Bronchial epithelial cell (primary cell): ENCODE measurements around the gene MYLIP. TPM values are rescaled to one million over a fixed set of nuclear protein-coding genes. Genes with fewer than 3 reads are reported as not detected.

Source experiments
- DNase-seq: peaks from one replicate; pipeline ENCODE4 v3.0.0-alpha.2; 2010; ENCODE audit warnings: low read depth
- FAIRE-seq: peaks from 2 replicates; lab custom pipeline; 2011; peaks lifted over from hg19 to GRCh38; lab: Jason Lieb, UNC
- H3K27me3 ChIP-seq: 2 replicates; pipeline ENCODE4 v1.5.1; 2011; ENCODE audit warnings: low read length; ENCODE audit not compliant: control insufficient read depth, insufficient read depth
- H3K36me3 ChIP-seq: 2 replicates; pipeline ENCODE4 v1.5.1; 2011; ENCODE audit warnings: low read length; ENCODE audit not compliant: control insufficient read depth, insufficient read depth
- H3K4me3 ChIP-seq: 2 replicates; pipeline ENCODE4 v1.5.1; 2011; ENCODE audit warnings: mild to moderate bottlenecking, low read depth, low read length, control low read depth
- total RNA-seq: library from RNA; depleted of rRNA; stranded (reverse); fragments of >200 nt; gene quantifications from 2 replicates; pipeline ENCODE4 v1.2.1, GENCODE V29; 2014
- TF ChIP-seq, protein P1 (sequence below): IDR thresholded peaks from 2 replicates; pipeline ENCODE4 v1.5.1; 2011; ENCODE audit warnings: mild to moderate bottlenecking, moderate library complexity, low read length, control low read depth, inconsistent platforms; ENCODE audit not compliant: insufficient read depth, severe bottlenecking

MYLIP gene
- total RNA-seq, 1 donor from 2014 or later, result 8.2 TPM

DNA sequence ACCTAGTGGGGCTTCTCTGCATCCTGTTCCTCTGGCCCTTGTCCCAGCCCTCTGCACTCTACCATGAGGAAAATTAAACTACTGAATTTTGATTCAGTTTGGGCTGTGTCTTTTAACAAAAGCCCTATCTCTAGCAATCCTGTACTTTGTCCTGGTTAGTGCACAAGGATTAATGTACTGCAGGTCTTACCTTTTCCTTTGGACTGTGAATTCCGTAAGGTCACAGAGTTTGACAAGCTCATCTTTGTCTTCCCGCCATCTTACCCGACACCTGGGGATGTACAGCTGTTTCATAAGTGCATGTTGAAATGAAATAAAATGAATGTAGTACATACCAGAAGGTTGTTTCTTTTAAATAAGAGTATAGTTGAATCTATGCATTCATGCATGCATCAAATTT lies 41.5 kb upstream of the MYLIP start:
- Histone ChIP-seq H3K27me3 (peaks cover 3% of the 10 kb centered on the region), H3K36me3 (no peaks in the 10 kb centered on the region), H3K4me3 (no peak overlapping the region)
- DNase-seq (no peak), FAIRE-seq (no peak)
- TF ChIP-seq, protein P1, sequence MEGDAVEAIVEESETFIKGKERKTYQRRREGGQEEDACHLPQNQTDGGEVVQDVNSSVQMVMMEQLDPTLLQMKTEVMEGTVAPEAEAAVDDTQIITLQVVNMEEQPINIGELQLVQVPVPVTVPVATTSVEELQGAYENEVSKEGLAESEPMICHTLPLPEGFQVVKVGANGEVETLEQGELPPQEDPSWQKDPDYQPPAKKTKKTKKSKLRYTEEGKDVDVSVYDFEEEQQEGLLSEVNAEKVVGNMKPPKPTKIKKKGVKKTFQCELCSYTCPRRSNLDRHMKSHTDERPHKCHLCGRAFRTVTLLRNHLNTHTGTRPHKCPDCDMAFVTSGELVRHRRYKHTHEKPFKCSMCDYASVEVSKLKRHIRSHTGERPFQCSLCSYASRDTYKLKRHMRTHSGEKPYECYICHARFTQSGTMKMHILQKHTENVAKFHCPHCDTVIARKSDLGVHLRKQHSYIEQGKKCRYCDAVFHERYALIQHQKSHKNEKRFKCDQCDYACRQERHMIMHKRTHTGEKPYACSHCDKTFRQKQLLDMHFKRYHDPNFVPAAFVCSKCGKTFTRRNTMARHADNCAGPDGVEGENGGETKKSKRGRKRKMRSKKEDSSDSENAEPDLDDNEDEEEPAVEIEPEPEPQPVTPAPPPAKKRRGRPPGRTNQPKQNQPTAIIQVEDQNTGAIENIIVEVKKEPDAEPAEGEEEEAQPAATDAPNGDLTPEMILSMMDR, result no peak

DNA sequence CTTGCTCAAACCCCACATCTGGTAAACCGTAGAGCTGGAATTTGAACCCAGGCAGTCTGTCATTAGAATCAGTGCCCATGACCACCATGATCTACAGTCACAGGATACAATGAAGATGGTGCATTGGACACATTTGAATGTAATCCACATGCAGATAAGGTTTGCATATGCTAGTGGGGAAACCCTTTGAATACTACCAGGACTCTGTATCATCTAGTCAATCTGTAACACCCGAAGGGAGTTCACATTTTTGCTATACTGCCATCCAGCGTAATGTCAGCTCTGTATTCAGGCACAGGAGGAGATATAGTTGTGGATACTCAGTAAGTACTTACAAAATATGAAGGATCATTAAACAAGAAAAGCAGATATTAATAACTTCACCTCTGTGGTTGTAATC lies 40.5 kb upstream of the MYLIP start:
- no peak overlapping the region for H3K4me3 ChIP-seq
- TF ChIP-seq, protein P1, result no peak
- peaks cover 2% of the 10 kb centered on the region for H3K27me3 ChIP-seq
- no peak for DNase-seq
- H3K36me3 ChIP-seq, result no peaks in the 10 kb centered on the region
- FAIRE-seq, result no peak

DNA sequence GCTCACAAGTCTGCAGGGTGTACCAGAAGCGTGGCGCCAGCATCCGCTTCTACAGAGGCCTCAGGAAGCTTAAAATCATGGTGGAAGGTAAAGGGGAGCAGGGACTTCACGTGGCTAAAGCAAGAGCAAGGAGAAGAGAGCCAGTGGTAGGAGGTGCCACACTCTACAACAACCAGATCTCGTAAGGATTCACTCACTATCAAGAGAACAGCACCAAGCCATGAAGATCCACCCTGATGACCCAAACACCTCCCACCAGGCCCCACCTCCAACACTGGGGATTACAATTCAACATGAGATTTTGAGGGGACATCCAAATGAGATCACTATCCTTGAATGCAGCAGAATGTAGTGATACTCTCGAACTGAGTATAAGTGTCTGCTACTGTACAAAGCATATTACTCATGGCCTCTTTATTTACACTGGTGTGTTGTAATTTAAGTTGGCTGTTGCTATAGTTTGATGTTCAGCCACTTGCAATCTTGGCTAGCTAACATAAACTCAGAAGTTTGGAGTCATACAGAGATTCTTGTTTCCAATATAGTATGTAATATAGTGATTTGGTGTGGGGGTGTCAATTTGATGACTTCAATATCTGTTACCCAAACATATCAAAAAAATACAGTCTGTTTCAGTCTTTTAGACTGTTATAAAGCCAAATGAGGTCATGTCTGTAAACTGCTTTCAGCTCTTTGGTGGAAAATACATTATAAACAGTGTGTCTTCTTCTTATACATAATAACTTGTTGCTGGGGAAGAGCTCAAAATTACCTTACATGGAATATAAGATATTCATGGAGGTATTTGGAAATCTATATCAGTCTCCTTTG lies 39.4 kb upstream of the MYLIP start:
- Histone ChIP-seq H3K27me3 (no peaks in the 10 kb centered on the region), H3K4me3 (no peak overlapping the region)

DNA sequence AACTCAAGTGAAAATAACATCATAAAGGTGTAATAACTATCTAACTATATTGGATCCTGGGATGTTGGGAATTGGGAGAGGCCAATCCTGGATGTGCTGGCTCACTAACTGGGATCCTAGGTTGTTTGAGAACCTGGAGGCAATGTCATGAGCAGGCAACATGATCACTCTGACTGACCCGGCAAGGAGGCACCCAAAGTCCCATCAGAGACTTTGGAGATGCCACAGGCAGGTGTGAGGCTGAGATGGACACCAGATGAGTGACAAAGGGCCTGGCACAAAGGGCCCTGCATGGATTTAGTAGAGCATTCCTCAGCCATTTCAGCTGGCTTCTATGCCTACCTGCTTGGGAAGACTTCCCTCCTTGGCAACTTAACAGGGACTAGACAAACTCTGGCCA lies 38.4 kb upstream of the MYLIP start:
- Histone ChIP-seq H3K27me3 (no peaks in the 10 kb centered on the region), H3K36me3 (no peaks in the 10 kb centered on the region), H3K4me3 (no peak overlapping the region)
- no peak for DNase-seq
- FAIRE-seq, result no peak
- TF ChIP-seq, protein P1, result no peak

More for the DNA sequence above, 39.4 kb upstream of the MYLIP start:
- no peak for FAIRE-seq
- TF ChIP-seq, protein P1, result no peak
- no peaks in the 10 kb centered on the region for H3K36me3 ChIP-seq
- peak; percentile 68 for DNase-seq

DNA sequence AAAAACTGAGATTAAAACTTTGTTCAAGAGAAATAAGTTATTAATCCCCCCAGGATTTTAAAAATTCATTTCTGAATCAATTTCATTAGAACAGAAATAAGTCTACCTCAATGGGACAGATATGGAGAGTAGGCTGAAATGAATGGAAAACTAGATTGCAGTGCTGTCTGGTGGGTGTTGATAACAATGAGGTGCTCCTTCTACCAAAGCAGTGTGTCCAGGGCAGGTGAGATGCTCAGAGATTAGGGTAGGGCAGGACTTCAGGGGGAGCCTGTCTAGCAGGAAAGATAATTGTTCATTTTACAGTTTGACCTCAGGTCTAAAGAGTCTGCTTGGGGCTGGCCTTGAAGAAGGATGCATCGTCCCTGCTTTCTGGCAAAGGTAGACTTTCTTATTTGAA lies 38.0 kb upstream of the MYLIP start:
- TF ChIP-seq, protein P1, result no peak
- Histone ChIP-seq H3K27me3 (no peaks in the 10 kb centered on the region), H3K36me3 (no peaks in the 10 kb centered on the region), H3K4me3 (no peak overlapping the region)
- DNase-seq (no peak), FAIRE-seq (peak; percentile 7)
